Sigmoid colon (tissue), 7 donors: ENCODE data around the gene GLDC. TPM values are rescaled to one million over a fixed set of nuclear protein-coding genes. Genes with fewer than 3 reads are reported as not detected.

Source experiments
- DNase-seq: peaks from one replicate; pipeline ENCODE4 v3.0.0-alpha.2; 2019
- H3K27ac ChIP-seq, 4 donors: fragments of 200-600 bp; sonication (generic); one replicate each; pipeline ENCODE4 v1.5.1; 2016 to 2019; ENCODE audit warnings: mild to moderate bottlenecking in 1 of 4
- H3K27me3 ChIP-seq, 3 donors: fragments of 200-600 bp; sonication (generic); one replicate each; pipeline ENCODE4 v1.5.1; 2019; ENCODE audit warnings: mild to moderate bottlenecking in 1 of 3
- H3K36me3 ChIP-seq, 4 donors: fragments of 200-600 bp; sonication (generic); one replicate each; pipeline ENCODE4 v1.5.1; 2016 to 2019
- H3K4me1 ChIP-seq, 4 donors: fragments of 200-600 bp; sonication (generic); one replicate each; pipeline ENCODE4 v1.5.1; 2017 to 2019
- H3K4me3 ChIP-seq, 4 donors: fragments of 200-600 bp; sonication (generic); one replicate each; pipeline ENCODE4 v1.5.1; 2017 to 2019; ENCODE audit warnings: mild to moderate bottlenecking in 2 of 4, moderate library complexity in 1 of 4
- H3K9me3 ChIP-seq, 4 donors: fragments of 200-600 bp in 3 of 4; sonication (generic) in 3 of 4; one replicate each; pipeline versions ENCODE4 v1.5.1 to v1.6.1; 2013 to 2019
- EP300 ChIP-seq, 4 donors: sonication (generic); formaldehyde crosslinking; IDR thresholded peaks; one replicate each; pipeline ENCODE4 v1.6.1; 2017; ENCODE audit warnings: antibody characterized with exemption in 4 of 4
- POLR2A ChIP-seq, 2 donors: fragments of 450-650 bp; IDR thresholded peaks; one replicate each; pipeline ENCODE4 v1.6.1; 2016; ENCODE audit warnings: antibody characterized with exemption in 2 of 2, mild to moderate bottlenecking in 2 of 2, moderate library complexity in 2 of 2
- POLR2AphosphoS5 ChIP-seq, 4 donors: sonication (generic); formaldehyde crosslinking; IDR thresholded peaks; one replicate each; pipeline ENCODE4 v1.6.1; 2017; ENCODE audit warnings: antibody characterized with exemption in 4 of 4
- WGBS, 2 donors: extraction: QIAGEN DNeasy Blood & Tissue Kit; methylation state at CpG; one replicate each; pipeline ENCODE4 v1.1.7; 2013; 5-methylcytosine and 5-hydroxymethylcytosine counted together
- intact Hi-C: fragments of 100-400 bp; cut with DNase I; formaldehyde crosslinking; loops from one replicate; pipeline ENCODE4 v1.15.1; 2023
- polyA plus RNA-seq, 3 donors: library from polyadenylated mRNA; stranded (reverse); fragments of 200-250 nt; gene quantifications; one replicate each; pipeline ENCODE4 v1.2.3, GENCODE V29; 2013
- total RNA-seq, 4 donors: library from RNA; depleted of rRNA; stranded (reverse); fragments of >200 nt; gene quantifications; one replicate each; pipeline ENCODE4 v1.1.0, GENCODE V29; 2016
- TF ChIP-seq, protein P1 (sequence below), 4 experiments: fragments of 450-650 bp in 3 of 4; fragments of 200-600 bp in 1 of 4; IDR thresholded peaks; one replicate each; pipeline ENCODE4 v1.5.1; 2016 to 2019; ENCODE audit warnings: antibody characterized with exemption in 4 of 4, mild to moderate bottlenecking in 3 of 4, moderate library complexity in 2 of 4
- donor health status: healthy with polysubstance abuse.
- donor health status: Bipolar disorder and iron deficiency.
- donor health status: healthy.

The GLDC gene
- total and polyA plus RNA-seq, 7 donors: 0.51 to 1.8 (median 1.2) TPM; not detected in 4

DNA sequence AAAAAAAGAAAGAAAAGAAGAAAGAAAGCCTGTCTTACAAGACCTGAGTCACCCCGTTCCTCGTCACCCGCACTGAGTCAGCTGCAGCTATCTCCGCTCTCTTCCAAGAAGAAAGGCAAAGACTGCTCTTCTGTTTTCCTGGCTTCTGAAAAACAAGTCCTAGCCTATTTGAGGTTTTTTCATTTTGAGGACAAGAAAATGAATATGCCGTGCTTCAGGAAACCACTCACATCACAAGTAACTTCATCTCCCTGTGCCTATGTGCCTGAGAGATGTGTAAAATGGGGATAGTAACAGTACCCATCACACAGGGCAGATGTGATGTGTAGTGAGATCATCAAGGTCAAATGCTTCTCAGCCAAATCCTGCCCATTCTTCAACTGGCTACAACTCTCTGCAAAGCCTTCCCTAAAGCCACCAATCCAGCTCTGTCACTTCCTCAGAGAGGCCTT lies 78.4 kb downstream of the GLDC start:
- Histone ChIP-seq H3K9me3 (no peaks in the 10 kb centered on the region), H3K36me3 (no peaks in the 10 kb centered on the region), H3K27ac (no peak overlapping the region), H3K4me3 (no peak overlapping the region), H3K4me1 (no peaks in the 10 kb centered on the region), H3K27me3 (no peaks in the 10 kb centered on the region)
- 95 to 96% methylated on average over 5 of the region's 5 CpGs for WGBS, 2 donors
- TF ChIP-seq POLR2AphosphoS5 (IDR thresholded peaks at IDR 0.05) (no peak), POLR2A (IDR thresholded peaks at IDR 0.05) (no peak), EP300 (IDR thresholded peaks at IDR 0.05) (no peak)
- TF ChIP-seq, protein P1, sequence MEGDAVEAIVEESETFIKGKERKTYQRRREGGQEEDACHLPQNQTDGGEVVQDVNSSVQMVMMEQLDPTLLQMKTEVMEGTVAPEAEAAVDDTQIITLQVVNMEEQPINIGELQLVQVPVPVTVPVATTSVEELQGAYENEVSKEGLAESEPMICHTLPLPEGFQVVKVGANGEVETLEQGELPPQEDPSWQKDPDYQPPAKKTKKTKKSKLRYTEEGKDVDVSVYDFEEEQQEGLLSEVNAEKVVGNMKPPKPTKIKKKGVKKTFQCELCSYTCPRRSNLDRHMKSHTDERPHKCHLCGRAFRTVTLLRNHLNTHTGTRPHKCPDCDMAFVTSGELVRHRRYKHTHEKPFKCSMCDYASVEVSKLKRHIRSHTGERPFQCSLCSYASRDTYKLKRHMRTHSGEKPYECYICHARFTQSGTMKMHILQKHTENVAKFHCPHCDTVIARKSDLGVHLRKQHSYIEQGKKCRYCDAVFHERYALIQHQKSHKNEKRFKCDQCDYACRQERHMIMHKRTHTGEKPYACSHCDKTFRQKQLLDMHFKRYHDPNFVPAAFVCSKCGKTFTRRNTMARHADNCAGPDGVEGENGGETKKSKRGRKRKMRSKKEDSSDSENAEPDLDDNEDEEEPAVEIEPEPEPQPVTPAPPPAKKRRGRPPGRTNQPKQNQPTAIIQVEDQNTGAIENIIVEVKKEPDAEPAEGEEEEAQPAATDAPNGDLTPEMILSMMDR (IDR thresholded peaks at IDR 0.05): no peak
- no peak for DNase-seq
- intact Hi-C loops: no loop called here

DNA sequence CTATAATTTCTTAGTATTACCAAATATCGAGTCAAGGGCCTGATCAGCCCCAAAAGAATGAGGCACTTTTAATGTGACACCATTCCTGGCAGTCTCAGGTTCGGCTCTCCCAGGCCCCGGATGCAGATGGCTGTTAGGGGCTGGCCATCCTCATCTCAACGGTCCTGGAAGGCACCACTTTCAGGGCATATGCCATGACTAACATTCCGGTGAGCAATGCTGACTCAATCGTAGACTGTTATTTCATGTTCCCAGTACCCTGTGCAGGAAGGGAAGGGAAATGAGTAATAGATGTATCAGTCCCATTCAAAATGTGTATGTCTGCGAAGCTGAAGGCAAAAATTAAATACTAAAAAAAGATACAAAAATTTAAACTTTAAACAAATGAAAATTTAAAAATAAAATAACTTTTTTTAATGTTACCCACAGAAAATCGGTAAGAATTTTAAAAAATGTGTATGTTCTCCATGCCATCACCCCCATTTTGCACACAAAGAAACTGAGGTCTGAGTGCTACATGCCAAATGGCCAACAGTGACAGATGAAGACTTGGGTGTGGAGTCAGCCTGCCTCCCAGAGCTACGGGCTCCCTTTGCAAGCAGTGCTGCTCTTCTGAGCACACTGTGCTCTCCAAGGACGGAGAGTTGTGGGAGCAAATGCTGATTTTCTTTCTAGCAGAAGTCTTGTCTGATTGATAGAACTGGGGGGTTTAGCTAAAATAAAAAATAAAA lies 79.0 kb downstream of the GLDC start:
- no peak for DNase-seq
- H3K27ac ChIP-seq: no peak overlapping the region
- no peaks in the 10 kb centered on the region for H3K4me1 ChIP-seq
- H3K4me3 ChIP-seq: no peak overlapping the region
- 82 to 84% methylated on average over 10 of the region's 10 CpGs for WGBS, 2 donors
- no peaks in the 10 kb centered on the region for H3K27me3 ChIP-seq
- intact Hi-C loops: no loop called here
- H3K9me3 ChIP-seq: no peaks in the 10 kb centered on the region
- no peaks in the 10 kb centered on the region for H3K36me3 ChIP-seq
- TF ChIP-seq POLR2A (IDR thresholded peaks at IDR 0.05): no peak
- TF ChIP-seq POLR2AphosphoS5 (IDR thresholded peaks at IDR 0.05): peak in 1 of 4 donors; percentile 46

DNA sequence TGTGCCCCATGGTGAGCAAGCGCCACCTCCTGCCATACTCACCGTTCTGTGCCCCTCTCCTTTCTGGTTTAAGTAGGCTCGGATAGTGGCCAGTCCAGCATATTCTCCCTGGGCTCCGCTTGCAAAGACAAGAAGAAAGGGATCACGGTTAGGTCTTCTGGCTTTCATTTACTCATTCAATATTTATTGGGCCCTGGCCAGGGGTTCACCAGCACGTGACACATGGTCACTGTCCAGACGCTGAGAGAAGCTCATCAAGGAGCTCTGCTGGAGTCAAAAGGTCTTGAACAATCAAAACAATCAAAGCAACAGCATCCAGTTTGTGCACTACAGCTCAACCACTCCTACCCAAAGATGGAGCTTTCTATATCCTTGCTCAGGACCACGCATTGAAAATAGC lies 80.2 kb downstream of the GLDC start:
- intact Hi-C loops: no loop called here

DNA sequence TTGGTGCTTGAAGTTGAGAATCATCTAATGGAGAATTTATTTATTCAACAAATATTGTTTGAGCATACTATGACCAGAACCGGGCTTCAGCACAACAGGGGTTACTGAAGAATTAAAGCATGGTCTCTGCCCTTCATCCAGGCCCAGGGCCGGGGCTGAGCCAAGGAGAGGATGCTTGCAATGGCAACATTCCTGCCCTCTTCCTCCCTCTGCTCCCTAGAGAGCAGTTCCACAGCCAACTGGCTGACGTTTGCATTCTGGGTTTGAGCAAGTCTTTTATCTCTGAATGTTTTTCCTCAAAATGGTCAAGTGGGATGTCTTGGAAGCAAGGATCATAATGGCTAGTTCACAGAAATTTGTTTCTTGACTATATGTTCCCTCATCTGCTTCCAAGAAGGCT lies 80.7 kb downstream of the GLDC start:
- DNase-seq: no peak
- TF ChIP-seq, protein P1 (IDR thresholded peaks at IDR 0.05): no peak

More for the DNA sequence above, 80.2 kb downstream of the GLDC start:
- Histone ChIP-seq H3K36me3 (no peaks in the 10 kb centered on the region), H3K27me3 (no peaks in the 10 kb centered on the region), H3K4me3 (no peak overlapping the region), H3K9me3 (no peaks in the 10 kb centered on the region), H3K27ac (no peak overlapping the region), H3K4me1 (no peaks in the 10 kb centered on the region)
- 83 to 92% methylated on average over 8 of the region's 8 CpGs for WGBS, 2 donors
- no peak for DNase-seq
- TF ChIP-seq, protein P1 (IDR thresholded peaks at IDR 0.05): no peak
- TF ChIP-seq EP300 (IDR thresholded peaks at IDR 0.05): no peak
- TF ChIP-seq POLR2AphosphoS5 (IDR thresholded peaks at IDR 0.05): no peak
- no peak for TF ChIP-seq POLR2A (IDR thresholded peaks at IDR 0.05)

DNA sequence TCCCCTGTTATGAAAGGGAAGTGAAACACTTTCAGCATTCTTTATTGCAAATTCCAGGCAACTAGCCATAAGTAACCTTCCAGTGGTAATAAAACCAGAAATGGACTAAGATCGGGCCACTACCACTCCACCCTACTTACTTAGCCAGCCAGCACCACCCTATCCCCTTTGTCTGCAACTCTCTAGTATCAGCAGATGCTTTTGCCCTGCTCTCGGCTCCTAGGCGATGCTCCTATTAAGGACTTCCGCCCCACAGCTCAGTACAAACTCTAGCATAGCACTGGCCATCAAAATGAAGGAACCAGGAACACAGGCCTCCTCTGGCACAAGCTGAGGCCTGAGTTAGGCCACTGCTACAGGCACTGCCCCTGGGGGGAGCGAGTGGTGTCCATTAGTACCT lies 81.2 kb downstream of the GLDC start:
- Histone ChIP-seq H3K4me1 (no peaks in the 10 kb centered on the region), H3K4me3 (no peak overlapping the region), H3K36me3 (no peaks in the 10 kb centered on the region), H3K9me3 (no peaks in the 10 kb centered on the region), H3K27ac (no peak overlapping the region), H3K27me3 (no peaks in the 10 kb centered on the region)
- 71 to 85% methylated on average over 5 of the region's 5 CpGs for WGBS, 2 donors
- intact Hi-C loops: no loop called here
- TF ChIP-seq, protein P1 (IDR thresholded peaks at IDR 0.05): no peak
- DNase-seq: no peak

More for the DNA sequence above, 80.7 kb downstream of the GLDC start:
- H3K36me3 ChIP-seq: no peaks in the 10 kb centered on the region
- H3K9me3 ChIP-seq: no peaks in the 10 kb centered on the region
- no peak overlapping the region for H3K4me3 ChIP-seq
- WGBS, 2 donors: 79 to 87% methylated on average over 3 of the region's 3 CpGs
- H3K27me3 ChIP-seq: no peaks in the 10 kb centered on the region
- intact Hi-C loops: no loop called here
- H3K27ac ChIP-seq: no peak overlapping the region
- no peaks in the 10 kb centered on the region for H3K4me1 ChIP-seq
